Testis (tissue), 3 donors: ENCODE data around the gene NELL2. TPM values are rescaled to one million over a fixed set of nuclear protein-coding genes. Genes with fewer than 3 reads are reported as not detected.

Experiments used
- DNase-seq: peaks from one replicate; pipeline ENCODE4 v3.0.0-alpha.2; 2019
- H3K27ac ChIP-seq, 2 donors: fragments of 200-600 bp; sonication (generic); one replicate each; pipeline ENCODE4 v1.5.1; 2019
- H3K27me3 ChIP-seq: fragments of 200-600 bp; sonication (generic); one replicate; pipeline ENCODE4 v1.5.1; 2019
- H3K36me3 ChIP-seq: fragments of 200-600 bp; sonication (generic); one replicate; pipeline ENCODE4 v1.5.1; 2017; ENCODE audit warnings: low read depth; ENCODE audit errors: missing control alignments
- H3K4me1 ChIP-seq: fragments of 200-600 bp; sonication (generic); one replicate; pipeline ENCODE4 v1.5.1; 2019
- H3K4me3 ChIP-seq, 2 donors: fragments of 200-600 bp; sonication (generic); one replicate each; pipeline ENCODE4 v1.5.1; 2017 to 2019
- H3K9me3 ChIP-seq: fragments of 200-600 bp; sonication (generic); one replicate; pipeline ENCODE4 v1.5.1; 2017
- POLR2A ChIP-seq: fragments of 450-650 bp; IDR thresholded peaks from one replicate; pipeline ENCODE4 v1.6.1; 2017; ENCODE audit warnings: antibody characterized with exemption, mild to moderate bottlenecking, moderate library complexity
- WGBS, 2 donors: methylation state at CpG; one replicate each; pipeline ENCODE4 v1.1.5; 2018; 5-methylcytosine and 5-hydroxymethylcytosine counted together
- intact Hi-C: fragments of 100-400 bp; cut with DNase I; formaldehyde crosslinking; loops from one replicate; pipeline ENCODE4 v1.15.1; 2023; ENCODE audit warnings: low total_unique reads
- polyA plus RNA-seq: library from polyadenylated mRNA; stranded (reverse); fragments of 350-450 nt; fragmentation: Illumina TruSeq; extraction: RNeasy Lipid Tissue Mini Kit (QIAGEN cat#74804); gene quantifications from one replicate; pipeline ENCODE4 v1.2.3, GENCODE V29; 2014; ENCODE audit warnings: low read depth, low replicate concordance; ENCODE audit not compliant: insufficient read depth
- total RNA-seq, 2 donors: library from RNA; depleted of rRNA; stranded (reverse); fragments of >200 nt; gene quantifications; one replicate each; pipeline ENCODE4 v1.2.3, GENCODE V29; 2016
- TF ChIP-seq, protein P1 (sequence below), 3 experiments: fragments of 450-650 bp in 2 of 3; fragments of 200-600 bp in 1 of 3; sonication (generic) in 1 of 3; IDR thresholded peaks; one replicate each; pipeline ENCODE4 v1.5.1; 2016 to 2019; ENCODE audit warnings: antibody characterized with exemption in 3 of 3, mild to moderate bottlenecking in 2 of 3, moderate library complexity in 1 of 3

Gene NELL2
- total and polyA plus RNA-seq, 3 donors from 2014 or later: 4.2 to 10.6 (median 9.0) TPM

DNA sequence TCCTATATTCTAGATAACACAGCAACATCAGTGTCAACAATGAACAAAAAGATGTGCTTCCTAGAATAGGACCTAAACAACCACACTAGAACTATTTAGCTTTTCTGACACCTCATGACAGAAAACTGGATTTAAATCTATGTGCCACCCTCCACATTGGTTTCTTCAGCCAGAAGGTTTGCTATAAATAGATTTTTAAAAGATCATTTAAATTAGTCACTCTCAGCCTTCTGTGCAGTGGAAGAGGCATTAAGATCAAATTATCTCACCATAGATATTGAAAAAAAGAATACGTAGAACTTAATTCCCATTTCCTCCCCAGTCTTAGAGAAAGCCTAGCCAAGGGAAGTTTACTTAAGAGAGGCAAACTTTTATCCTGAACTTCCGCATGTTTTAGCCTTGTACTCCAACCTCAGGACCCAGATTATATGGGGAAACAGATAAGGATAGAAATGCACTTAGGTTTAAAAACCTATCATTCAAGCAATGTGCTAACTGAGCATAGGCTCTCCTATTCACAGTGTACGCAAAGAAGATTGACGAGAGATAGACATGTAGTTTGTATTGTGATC is 59.6 kb downstream of the NELL2 start:
- Histone ChIP-seq H3K36me3 (no peaks in the 10 kb centered on the region), H3K27me3 (no peaks in the 10 kb centered on the region), H3K9me3 (no peaks in the 10 kb centered on the region), H3K27ac (no peak overlapping the region), H3K4me1 (no peaks in the 10 kb centered on the region), H3K4me3 (no peak overlapping the region)
- intact Hi-C loops: no loop called here
- no peak for TF ChIP-seq POLR2A
- TF ChIP-seq, protein P1, sequence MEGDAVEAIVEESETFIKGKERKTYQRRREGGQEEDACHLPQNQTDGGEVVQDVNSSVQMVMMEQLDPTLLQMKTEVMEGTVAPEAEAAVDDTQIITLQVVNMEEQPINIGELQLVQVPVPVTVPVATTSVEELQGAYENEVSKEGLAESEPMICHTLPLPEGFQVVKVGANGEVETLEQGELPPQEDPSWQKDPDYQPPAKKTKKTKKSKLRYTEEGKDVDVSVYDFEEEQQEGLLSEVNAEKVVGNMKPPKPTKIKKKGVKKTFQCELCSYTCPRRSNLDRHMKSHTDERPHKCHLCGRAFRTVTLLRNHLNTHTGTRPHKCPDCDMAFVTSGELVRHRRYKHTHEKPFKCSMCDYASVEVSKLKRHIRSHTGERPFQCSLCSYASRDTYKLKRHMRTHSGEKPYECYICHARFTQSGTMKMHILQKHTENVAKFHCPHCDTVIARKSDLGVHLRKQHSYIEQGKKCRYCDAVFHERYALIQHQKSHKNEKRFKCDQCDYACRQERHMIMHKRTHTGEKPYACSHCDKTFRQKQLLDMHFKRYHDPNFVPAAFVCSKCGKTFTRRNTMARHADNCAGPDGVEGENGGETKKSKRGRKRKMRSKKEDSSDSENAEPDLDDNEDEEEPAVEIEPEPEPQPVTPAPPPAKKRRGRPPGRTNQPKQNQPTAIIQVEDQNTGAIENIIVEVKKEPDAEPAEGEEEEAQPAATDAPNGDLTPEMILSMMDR (IDR thresholded peaks at IDR 0.05): no peak
- DNase-seq: no peak
- 64 to 72% methylated on average over 4 of the region's 4 CpGs for WGBS, 2 donors

DNA sequence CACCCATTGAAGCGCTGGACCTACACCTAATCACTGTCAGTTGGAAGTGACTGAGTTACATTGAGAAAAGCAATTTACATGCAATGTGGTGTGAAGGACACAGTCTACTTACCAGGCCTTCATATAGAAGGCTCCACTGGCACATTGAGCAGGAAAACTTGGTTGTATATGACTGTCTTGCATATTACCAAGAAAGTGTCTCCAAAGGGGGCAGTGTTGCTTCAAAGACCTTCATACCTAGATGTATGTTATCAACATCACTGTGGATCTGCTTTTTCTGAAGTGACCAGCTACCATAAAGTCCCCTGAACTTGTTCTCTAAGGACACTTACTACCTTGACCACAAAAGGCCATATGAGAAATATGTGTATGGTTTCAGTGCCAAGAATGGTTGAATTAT is 64.1 kb downstream of the NELL2 start:
- no peaks in the 10 kb centered on the region for H3K36me3 ChIP-seq
- H3K27me3 ChIP-seq: no peaks in the 10 kb centered on the region
- H3K27ac ChIP-seq: no peak overlapping the region
- intact Hi-C loops: no loop called here
- no peaks in the 10 kb centered on the region for H3K9me3 ChIP-seq
- DNase-seq: no peak
- TF ChIP-seq, protein P1 (IDR thresholded peaks at IDR 0.05): no peak
- TF ChIP-seq POLR2A: no peak
- 96 to 100% methylated on average over 1 of the region's 1 CpG for WGBS, 2 donors
- no peak overlapping the region for H3K4me3 ChIP-seq
- H3K4me1 ChIP-seq: no peaks in the 10 kb centered on the region

DNA sequence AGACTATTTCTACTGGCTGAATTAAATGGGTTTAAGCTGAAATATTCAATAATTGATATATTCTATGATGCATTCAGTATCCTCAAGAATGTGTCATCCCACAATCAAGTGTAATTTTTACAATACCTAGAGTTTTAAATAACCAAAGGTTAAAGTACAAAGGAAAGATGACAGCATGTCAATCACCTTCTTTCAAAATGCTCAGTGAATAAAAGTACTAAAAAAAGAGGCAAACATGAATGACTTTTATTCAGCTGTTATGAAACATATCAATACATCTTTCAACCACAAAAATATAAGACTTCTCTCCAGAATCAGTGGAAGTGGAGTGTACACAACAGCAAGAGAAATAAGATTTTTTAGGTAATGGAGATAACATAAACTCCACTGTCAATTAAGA is 72.0 kb downstream of the NELL2 start:
- no peak for DNase-seq
- Histone ChIP-seq H3K9me3 (no peaks in the 10 kb centered on the region), H3K27me3 (no peaks in the 10 kb centered on the region), H3K4me1 (no peaks in the 10 kb centered on the region), H3K27ac (no peak overlapping the region), H3K4me3 (no peak overlapping the region), H3K36me3 (no peaks in the 10 kb centered on the region)
- TF ChIP-seq, protein P1 (IDR thresholded peaks at IDR 0.05): no peak
- no peak for TF ChIP-seq POLR2A
- intact Hi-C loops: no loop called here

DNA sequence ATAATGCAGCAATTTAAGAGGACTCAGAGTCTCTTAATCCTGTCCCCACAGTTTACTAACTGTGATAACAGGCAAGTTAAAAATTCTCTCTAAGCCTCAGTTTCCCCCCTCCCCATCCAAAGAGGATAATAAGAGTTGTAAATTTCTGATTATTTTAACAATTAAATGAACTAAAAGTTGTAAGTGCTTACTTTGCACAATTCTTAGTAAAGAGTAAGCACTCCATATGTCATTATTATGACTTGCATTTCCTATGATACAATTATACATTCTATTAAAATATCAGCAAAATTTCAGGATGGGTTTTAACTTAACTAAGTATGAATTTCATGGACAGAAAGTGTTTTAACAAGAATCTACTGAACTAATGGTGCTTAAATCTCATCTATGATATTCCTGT is 80.1 kb downstream of the NELL2 start:
- Histone ChIP-seq H3K36me3 (no peaks in the 10 kb centered on the region), H3K27me3 (no peaks in the 10 kb centered on the region), H3K4me1 (no peaks in the 10 kb centered on the region), H3K9me3 (no peaks in the 10 kb centered on the region), H3K4me3 (no peak overlapping the region), H3K27ac (no peak overlapping the region)
- intact Hi-C loops: no loop called here
- TF ChIP-seq POLR2A: no peak
- TF ChIP-seq, protein P1 (IDR thresholded peaks at IDR 0.05): no peak
- DNase-seq: no peak

DNA sequence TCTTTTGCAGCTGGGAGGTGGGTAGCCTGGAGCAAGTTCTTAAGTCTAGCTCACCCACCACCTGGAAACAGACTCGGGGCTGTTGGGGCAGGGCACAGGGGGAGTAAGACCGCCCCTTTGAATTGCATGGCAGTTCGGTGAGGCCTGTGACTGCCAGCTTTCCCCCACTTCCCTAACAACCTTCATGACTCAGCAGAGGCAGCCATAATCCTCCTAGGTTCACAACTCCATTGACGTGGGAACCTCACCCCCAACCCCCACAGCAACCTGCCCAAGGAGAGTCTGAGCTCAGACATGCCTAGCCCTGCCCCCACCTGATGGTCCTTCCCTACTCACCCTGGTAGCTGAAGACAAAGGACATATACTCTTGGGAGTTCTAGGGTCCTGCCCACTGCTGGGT is 87.4 kb downstream of the NELL2 start:
- no peaks in the 10 kb centered on the region for H3K27me3 ChIP-seq
- no peaks in the 10 kb centered on the region for H3K36me3 ChIP-seq
- no peak for DNase-seq
- intact Hi-C loops: no loop called here
- H3K9me3 ChIP-seq: no peaks in the 10 kb centered on the region
- H3K4me3 ChIP-seq: no peak overlapping the region
- TF ChIP-seq, protein P1 (IDR thresholded peaks at IDR 0.05): no peak
- TF ChIP-seq POLR2A: no peak
- 81 to 82% methylated on average over 4 of the region's 4 CpGs for WGBS, 2 donors
- H3K4me1 ChIP-seq: no peaks in the 10 kb centered on the region
- no peak overlapping the region for H3K27ac ChIP-seq
